Prostate gland (tissue), 2 donors: ENCODE data around the gene CYYR1. TPM values are rescaled to one million over a fixed set of nuclear protein-coding genes. Genes with fewer than 3 reads are reported as not detected.

Source experiments
- DNase-seq: peaks from one replicate; pipeline ENCODE4 v3.0.0-alpha.2; 2019; ENCODE audit warnings: low spot score
- H3K27ac ChIP-seq, 2 donors: fragments of 200-600 bp; sonication (generic); 2 replicates each; pipeline ENCODE4 v1.5.1; 2017 to 2019
- H3K27me3 ChIP-seq: fragments of 200-600 bp; sonication (generic); replicated peaks from 2 replicates; pipeline ENCODE4 v1.5.1; 2019; ENCODE audit not compliant: insufficient read depth
- H3K36me3 ChIP-seq, 2 donors: fragments of 200-600 bp; sonication (generic); 1 replicate in 1 of 2; 2 replicates in 1 of 2; pipeline versions ENCODE4 v1.5.1 to v1.8.1; 2017 to 2019
- H3K4me1 ChIP-seq: fragments of 200-600 bp; sonication (generic); replicated peaks from 2 replicates; pipeline ENCODE4 v1.5.1; 2019
- H3K4me3 ChIP-seq, 2 donors: fragments of 200-600 bp; sonication (generic); 2 replicates each; pipeline ENCODE4 v1.5.1; 2017 to 2019
- H3K9me3 ChIP-seq: fragments of 200-600 bp; sonication (generic); 2 replicates; pipeline ENCODE4 v1.5.1; 2017
- POLR2A ChIP-seq: fragments of 450-650 bp; IDR thresholded peaks from one replicate; pipeline ENCODE4 v1.6.1; 2016; ENCODE audit warnings: antibody characterized with exemption, mild to moderate bottlenecking
- POLR2AphosphoS5 ChIP-seq: sonication (generic); formaldehyde crosslinking; IDR thresholded peaks from one replicate; pipeline ENCODE4 v1.6.1; 2017; ENCODE audit warnings: antibody characterized with exemption
- WGBS: methylation state at CpG from one replicate; pipeline ENCODE4 v1.1.5; 2018; 5-methylcytosine and 5-hydroxymethylcytosine counted together
- intact Hi-C: fragments of 100-400 bp; cut with DNase I; formaldehyde crosslinking; loops from one replicate; pipeline ENCODE4 v1.14.2; 2022
- total RNA-seq, 2 donors: library from RNA; depleted of rRNA; stranded (reverse); fragments of >200 nt; gene quantifications; one replicate each; pipeline ENCODE4 v1.1.0, GENCODE V29; 2016
- TF ChIP-seq, protein P1 (sequence below), 4 experiments: fragments of 200-600 bp in 2 of 4; fragments of 450-650 bp in 2 of 4; sonication (generic) in 2 of 4; IDR thresholded peaks; 1 replicate in 3 of 4; 2 replicates in 1 of 4; pipeline ENCODE4 v1.5.1; 2016 to 2019; ENCODE audit warnings: antibody characterized with exemption in 4 of 4, mild to moderate bottlenecking in 2 of 4, moderate library complexity in 2 of 4

Gene CYYR1
- total RNA-seq, 2 donors from 2014 or later: 9.7 to 13.3 TPM

DNA sequence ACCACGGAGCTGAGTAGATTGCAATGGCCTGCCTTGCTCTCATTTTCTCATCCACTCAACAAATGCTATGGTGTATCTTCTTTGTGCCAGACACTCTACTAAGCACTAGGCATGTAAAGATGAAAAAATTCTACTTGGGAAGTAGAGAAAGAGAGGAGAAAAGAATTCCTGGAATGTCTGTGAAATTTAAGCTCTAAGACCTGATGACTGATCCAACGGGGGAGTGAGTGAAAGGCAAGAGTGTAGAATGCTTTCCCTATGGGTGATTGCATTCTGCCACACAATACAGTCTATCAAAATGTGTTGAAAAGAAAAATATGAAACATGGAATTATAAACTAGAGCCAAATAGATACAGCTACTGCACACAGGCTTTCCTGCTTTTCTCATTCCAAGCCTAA, 82.3 kb downstream of the CYYR1 start:
- no peaks in the 10 kb centered on the region for H3K27me3 ChIP-seq
- no peak overlapping the region for H3K4me3 ChIP-seq
- WGBS: 53% methylated on average over 2 of the region's 2 CpGs
- H3K4me1 ChIP-seq: no peaks in the 10 kb centered on the region
- TF ChIP-seq POLR2AphosphoS5 (no peak), POLR2A (no peak)
- TF ChIP-seq, protein P1, sequence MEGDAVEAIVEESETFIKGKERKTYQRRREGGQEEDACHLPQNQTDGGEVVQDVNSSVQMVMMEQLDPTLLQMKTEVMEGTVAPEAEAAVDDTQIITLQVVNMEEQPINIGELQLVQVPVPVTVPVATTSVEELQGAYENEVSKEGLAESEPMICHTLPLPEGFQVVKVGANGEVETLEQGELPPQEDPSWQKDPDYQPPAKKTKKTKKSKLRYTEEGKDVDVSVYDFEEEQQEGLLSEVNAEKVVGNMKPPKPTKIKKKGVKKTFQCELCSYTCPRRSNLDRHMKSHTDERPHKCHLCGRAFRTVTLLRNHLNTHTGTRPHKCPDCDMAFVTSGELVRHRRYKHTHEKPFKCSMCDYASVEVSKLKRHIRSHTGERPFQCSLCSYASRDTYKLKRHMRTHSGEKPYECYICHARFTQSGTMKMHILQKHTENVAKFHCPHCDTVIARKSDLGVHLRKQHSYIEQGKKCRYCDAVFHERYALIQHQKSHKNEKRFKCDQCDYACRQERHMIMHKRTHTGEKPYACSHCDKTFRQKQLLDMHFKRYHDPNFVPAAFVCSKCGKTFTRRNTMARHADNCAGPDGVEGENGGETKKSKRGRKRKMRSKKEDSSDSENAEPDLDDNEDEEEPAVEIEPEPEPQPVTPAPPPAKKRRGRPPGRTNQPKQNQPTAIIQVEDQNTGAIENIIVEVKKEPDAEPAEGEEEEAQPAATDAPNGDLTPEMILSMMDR (IDR thresholded peaks at IDR 0.05): no peak
- intact Hi-C loops: no loop called here
- H3K36me3 ChIP-seq: no peaks in the 10 kb centered on the region
- no peak for DNase-seq
- no peak overlapping the region for H3K27ac ChIP-seq
- no peaks in the 10 kb centered on the region for H3K9me3 ChIP-seq

DNA sequence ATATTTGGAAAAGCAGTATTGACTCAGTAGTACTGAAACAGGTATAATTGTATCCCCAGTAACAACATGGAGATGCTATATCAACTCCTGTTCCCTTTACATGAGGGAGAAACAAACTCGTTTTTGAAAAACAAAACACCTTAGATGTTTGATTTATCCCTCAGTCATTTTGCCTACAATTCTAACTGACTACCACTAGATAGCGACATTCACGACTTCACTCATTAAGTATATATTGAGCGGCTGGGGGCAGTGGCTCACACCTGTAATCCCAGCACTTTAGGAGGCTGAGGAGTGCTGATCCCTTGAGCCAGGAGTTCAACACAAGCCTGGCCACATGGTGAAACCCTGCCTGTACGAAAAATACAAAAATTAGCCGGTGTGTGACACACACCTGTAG, 83.3 kb downstream of the CYYR1 start:
- 92% methylated on average over 6 of the region's 6 CpGs for WGBS
- Histone ChIP-seq H3K36me3 (no peaks in the 10 kb centered on the region), H3K4me3 (no peak overlapping the region), H3K27me3 (no peaks in the 10 kb centered on the region), H3K27ac (no peak overlapping the region), H3K9me3 (no peaks in the 10 kb centered on the region), H3K4me1 (no peaks in the 10 kb centered on the region)
- DNase-seq: no peak
- TF ChIP-seq, protein P1 (IDR thresholded peaks at IDR 0.05): no peak
- TF ChIP-seq POLR2A: no peak
- no peak for TF ChIP-seq POLR2AphosphoS5
- intact Hi-C loops: no loop called here

DNA sequence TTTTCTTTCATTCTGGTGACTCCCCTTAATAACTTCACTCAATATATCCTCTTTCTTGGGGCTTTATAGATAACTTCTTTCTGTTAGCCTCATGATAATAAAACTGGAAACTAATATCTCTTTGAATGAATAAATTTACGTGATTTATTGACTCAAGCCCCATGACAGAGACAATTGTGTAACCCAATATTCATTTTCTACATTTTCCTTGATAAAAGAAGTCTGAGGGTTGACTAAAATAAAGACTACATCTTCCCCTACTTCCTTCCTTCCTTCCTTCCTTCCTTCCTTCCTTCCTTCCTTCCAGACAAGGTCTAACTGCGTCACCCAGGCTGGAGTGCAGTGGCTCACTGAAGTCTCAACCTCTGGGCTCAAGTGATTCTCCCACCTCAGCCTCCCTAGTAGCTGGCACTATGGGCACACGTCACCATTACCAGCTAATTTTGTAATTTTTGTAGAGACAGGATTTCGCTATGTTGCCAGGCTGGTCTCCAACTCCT, 85.1 kb downstream of the CYYR1 start:
- WGBS: 97% methylated on average over 4 of the region's 4 CpGs
- DNase-seq: no peak

DNA sequence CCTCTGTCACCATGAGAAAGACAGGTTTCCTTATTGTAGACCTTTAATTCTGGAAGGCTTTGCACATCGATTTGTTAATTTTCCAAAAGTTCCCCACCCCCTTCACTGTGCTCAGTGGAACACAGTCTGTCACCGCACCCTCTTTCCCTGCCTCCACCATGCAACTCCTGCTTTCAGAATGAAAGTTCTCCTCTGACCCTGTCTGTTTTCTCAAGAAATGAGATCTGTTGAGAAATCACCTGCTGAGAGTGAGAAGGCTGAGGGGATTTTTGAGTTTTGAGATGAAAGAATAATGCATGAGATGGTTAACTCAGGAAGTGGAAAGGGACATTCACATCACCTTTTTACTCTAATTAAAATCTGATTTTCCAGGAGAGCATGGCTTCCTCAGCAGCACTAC, 99.6 kb downstream of the CYYR1 start:
- Histone ChIP-seq H3K27me3 (no peaks in the 10 kb centered on the region), H3K4me3 (no peak overlapping the region), H3K9me3 (no peaks in the 10 kb centered on the region), H3K27ac (no peak overlapping the region), H3K36me3 (no peaks in the 10 kb centered on the region), H3K4me1 (no peaks in the 10 kb centered on the region)
- TF ChIP-seq POLR2AphosphoS5 (no peak), POLR2A (no peak)
- TF ChIP-seq, protein P1 (IDR thresholded peaks at IDR 0.05): no peak
- intact Hi-C loops: no loop called here
- no peak for DNase-seq
- WGBS: 92% methylated on average over 2 of the region's 2 CpGs

More for the DNA sequence above, 85.1 kb downstream of the CYYR1 start:
- H3K9me3 ChIP-seq: no peaks in the 10 kb centered on the region
- no peak for TF ChIP-seq POLR2A
- intact Hi-C loops: no loop called here
- H3K27ac ChIP-seq: no peak overlapping the region
- no peak overlapping the region for H3K4me3 ChIP-seq
- H3K27me3 ChIP-seq: no peaks in the 10 kb centered on the region
- no peaks in the 10 kb centered on the region for H3K4me1 ChIP-seq
- no peaks in the 10 kb centered on the region for H3K36me3 ChIP-seq

DNA sequence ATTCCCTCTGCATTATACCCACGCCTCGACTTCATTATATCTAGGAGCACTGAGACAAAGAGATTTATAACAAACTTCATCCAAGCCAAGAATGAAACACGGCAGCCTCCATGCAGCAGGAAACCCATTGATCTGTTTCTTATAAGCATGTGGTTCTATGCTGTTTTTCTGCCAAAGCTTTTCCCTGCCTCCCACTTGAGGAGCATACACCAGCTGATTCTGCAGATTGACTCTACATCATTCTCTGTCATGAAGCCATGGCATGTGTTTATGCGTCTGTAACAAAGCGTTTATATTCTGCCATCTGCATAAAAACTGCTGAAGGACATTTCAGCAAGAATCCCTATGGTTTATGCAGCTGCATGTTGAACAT, 102.0 kb downstream of the CYYR1 start:
- 97% methylated on average over 5 of the region's 5 CpGs for WGBS
- DNase-seq: no peak
- intact Hi-C loops: no loop called here
- TF ChIP-seq, protein P1 (IDR thresholded peaks at IDR 0.05): no peak
- TF ChIP-seq POLR2AphosphoS5 (no peak), POLR2A (no peak)
- Histone ChIP-seq H3K4me1 (no peaks in the 10 kb centered on the region), H3K27ac (no peak overlapping the region), H3K9me3 (no peaks in the 10 kb centered on the region), H3K4me3 (no peak overlapping the region), H3K27me3 (no peaks in the 10 kb centered on the region), H3K36me3 (no peaks in the 10 kb centered on the region)
